ENCODE results near the gene PPP1R15B.

The PPP1R15B gene

DNA sequence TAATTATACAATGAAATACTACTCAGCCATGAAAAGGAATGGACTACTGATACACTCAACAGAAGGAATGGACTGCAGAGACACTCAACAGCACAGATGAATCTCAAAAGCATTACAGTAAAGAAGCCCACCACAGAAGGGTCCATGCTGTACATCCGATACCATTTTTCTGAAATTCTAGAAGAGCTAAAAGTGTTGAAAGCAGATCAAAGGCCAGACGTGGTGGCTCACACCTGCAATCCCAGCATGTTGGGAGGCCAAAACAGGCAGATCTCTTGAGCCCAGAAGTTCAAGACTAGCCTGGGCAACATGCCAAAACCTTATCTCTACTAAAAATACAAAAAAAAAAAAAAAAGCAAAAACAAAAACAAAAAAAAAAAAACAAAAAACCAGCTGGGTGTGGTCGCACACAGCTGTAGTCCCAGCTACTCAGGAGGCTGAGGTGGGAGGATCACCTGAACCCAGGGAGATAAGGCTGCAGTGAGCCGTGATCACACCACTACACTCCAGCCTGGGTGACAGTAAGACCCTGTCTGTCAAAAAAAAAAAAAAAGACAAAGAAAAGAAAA is 15.5 kb downstream of the PPP1R15B start:
- DNase-seq = no peak

DNA sequence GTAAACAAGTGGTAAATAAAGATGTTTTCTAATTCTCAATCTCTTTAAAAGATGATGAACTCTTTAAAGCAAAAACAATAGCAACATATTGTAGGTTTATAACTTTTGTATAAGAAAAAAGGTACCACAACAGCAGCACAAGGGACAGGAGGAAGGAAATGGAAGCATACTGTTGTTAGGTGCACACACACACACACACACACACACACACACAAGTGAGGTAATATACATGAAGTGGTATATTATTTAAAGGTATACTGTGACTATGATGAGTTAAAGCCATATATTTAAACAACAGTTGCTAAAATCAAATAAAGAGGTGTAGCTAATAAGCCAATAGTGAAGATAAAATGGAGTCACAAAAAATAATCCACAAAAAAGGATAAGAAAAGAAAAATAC is 20.0 kb downstream of the PPP1R15B start:
- DNase-seq = no peak

DNA sequence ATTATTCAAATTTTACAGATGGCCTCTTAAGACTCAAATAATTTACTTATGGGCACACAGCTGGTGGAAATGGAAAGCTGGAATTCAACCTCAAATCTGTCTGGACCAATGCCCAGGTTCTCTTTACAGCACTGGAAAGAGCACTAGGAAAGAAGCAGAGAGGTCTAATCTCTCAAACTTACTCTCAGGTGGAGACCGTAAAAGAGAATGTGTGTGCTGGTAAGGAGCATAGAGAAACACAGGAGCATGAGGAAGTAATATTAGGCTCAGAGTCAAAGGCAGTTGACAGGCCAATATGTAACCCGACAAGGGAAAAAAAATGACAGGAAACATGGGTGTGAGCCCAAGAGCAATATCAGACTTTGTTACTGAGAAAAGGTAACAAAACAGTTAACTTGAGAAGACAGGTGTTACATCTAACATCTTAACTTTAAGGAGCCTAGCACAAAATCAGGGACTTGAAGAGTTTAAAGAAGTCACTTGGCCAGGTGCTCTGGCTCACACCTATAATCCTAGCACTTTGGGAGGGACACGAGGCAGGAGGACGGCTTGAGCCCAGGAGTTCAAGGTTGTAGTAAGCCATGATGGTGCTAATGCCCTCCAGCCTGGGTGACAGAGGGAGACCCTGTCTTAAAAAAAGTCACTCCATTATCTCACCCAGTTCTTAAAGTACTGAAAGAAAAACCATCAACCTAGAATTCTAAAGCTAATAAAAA is 20.7 kb downstream of the PPP1R15B start:
- DNase-seq = no peak

DNA sequence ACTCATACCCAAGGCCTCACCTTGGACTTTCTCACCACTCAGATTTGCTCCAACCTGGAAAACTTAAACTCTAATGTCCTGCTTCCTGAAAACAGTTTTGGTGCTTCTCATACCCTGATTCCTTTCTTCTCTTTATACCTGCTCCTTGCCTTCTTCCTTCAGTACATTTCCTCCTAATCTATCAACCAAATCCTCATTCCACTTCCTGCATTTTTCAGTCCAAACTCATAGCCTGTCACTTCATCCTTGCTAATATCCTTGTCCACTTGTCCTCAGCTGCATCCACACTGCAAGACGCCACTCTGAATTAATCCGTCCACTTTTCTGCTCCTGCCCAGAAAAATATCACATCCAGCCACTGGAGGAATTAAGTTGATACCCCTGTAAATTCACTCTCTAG is 25.9 kb downstream of the PPP1R15B start:
- DNase-seq = no peak

DNA sequence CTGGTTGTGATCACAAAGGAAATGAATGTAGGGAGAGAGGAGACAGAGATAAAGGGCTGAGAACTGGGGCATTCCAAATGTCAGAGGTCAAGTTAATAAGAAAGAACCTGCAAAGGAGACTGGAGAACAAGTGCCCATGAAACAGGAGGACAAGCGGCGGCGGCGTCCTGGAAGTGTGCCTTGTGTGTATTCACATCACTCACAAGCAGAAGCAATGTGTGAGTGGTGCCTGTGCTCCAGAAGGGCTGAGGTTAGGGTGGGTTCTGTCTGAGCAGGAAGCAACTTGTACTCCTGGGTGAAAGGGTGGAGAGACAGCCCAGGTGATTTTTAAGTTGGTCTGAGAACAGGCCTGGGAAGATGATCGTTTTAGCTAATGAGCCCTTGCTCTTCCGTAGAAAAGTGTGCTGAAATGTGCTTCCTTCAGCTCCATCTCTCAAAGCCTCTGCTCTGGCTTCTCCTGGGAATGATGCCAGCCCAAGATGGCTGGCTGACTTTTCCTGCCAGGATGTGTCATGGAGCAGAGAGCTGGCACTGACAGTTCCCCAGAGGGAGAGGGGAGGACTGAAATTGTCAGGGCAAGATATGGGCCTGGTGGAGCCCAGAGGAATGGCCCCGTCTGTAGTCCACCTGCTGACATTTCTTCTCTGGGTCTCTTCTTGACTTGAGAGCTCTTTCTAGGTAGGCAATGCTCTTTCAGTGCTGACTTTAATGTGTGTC is 26.8 kb downstream of the PPP1R15B start:
- no peak for DNase-seq

DNA sequence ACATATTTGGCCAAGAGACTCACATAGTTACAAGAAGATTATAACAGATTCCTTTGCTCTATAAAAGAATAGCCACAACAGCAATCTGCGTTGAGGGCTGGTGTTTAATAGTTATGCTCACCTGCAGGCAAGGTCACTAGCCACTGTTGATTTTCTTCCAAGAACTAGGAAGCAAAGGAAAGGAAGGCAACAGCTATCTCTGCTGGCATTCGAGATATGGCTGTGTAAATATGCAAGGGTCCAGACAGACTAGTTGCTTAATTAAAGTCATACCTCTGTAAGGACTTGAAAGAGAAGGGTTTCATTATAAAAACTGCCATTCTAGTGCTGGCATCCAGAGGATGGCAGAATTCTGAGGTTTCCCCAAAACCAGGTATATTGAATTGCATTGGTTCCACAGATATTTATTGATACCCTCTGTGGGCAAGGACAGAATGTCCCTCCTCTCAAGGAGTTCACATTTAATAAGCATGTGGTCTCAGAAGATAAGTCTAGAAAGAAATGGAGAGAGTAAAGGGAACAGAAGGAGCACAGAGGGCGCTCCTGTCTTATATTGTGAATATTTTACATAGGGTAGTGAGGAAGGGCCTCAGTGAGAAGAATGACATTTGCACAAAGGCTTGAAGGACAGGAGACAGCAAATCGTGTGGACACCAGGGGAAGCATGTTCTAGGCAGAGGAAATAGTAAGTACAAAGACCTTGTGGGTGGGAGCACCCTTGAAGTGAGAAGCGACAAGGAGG is 28.3 kb downstream of the PPP1R15B start:
- no peak for DNase-seq

DNA sequence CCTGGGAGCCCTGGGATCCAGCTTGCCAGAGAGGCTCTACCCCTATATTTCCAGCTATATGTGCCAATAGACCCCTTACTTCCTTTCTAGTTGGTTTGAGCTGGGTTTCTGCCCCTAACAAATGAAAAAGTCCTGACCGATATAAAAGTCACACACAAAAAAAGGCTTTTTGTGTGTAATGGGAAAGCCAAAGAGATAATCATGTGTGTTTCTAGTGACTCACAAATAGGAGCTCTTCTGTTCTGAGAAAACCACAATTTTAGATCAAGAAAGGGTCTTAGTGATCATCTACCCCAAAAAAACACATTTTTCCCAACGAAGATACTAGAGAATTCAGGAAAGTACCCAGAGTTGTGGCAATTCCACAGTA is 28.9 kb downstream of the PPP1R15B start:
- DNase-seq = no peak

DNA sequence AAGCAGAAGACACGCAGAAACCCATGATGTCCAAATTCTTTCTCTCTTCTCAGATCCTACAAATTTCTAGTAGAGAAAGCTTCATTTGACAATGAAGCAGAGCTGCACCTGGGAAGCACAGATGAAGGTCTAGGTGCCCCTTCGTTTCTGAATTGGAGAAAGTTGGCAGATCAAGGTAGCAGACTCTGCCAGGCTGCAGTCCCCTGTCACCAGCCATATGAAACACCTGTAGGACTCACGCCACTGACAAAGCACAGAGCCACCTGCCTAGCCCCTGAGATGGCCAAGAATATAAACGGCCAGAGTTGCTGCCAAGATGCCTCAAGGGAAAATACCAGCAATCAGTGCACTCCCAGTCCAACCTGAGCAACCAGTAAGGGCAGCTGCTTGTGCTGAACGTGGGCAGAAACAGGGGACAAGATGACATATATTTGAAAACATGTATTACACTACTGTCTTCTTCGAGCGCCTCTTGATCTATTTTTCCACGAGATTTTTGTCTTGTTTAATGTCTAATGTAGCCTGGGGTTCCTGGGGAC is 31.3 kb downstream of the PPP1R15B start:
- no peak for DNase-seq

DNA sequence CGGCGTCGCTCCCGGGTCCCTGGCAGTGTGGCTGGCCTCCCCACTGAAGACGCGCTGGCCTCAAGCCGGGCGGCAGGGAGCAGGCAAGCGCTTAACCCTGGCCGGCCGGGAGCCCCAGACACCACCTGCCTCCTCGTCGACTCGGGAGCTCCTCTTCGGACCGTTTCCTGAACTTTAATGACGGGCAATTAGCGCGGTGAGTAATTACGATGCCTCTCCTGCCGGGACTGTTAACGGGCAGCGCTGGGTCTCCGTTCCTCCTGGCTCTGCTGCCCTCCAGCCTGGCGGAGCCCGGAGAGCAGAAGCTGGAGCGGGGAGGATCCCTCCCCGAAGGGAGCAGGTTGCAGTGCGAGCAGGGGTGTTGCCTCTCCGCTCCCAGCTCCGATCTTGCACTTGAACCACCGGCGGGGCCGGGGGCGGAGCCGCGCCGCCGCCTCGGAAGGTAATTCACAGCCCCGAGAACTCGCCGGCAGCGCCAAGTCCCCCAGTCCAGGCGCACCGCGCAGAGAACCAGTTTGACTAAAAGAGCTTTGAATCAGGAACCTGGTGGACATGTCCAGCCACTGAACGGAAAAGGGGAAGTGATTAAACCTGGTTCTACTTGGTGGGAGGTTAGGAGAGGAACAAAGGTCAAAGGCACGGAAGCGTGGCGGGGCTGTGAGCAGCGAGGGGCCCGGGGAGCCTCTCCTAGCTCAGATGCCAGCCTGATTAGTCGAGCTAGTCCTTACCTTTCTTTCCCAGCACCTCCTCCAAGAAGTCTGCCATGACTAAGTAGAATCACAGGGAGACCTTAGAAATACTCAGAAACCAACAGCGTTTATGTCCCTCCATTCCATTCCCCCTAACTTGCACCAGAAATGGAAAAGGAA is 33.6 kb downstream of the PPP1R15B start:
- peak; percentile 67 to 70 for DNase-seq

DNA sequence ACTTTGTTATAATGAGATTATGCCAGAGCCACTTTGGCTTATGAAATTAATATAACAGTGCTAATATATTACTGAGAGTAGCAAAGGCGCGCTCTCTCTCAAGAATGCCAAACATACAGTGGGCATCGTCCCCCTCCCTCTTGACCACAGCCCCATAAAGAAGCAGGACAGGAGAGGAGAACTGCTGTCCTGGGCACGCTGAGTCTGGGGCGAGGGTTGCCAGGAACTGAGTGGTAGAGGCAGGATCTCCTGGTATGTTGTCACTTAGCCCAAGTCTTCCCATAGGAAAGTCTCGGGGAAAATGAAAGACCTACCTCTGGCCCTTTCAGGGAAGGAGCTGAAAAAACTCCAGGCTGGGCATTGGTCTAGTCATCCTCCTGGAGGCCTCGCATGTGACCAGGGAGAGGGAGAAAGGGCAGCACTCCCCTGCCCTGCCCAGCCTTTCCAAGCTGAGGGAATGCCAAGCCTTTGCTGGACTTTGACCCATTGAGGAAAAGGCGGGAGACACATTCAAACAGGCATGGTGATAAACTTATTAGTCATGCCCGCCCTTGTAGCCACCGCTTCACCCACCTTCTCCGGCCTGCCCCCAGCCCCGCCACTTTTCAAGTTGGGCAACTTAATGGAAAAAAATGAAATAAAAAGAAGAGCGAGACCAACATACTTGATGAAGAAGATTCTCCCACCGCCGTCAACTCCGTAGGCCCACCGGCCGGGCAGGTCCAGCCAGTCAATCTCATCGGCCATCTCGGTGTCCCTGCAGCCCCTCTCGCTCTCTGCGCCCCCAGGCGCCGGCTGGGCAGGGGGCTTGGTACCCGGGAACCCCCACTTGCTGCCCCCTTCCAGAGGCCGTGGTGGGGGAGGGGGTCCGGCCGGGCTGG is 34.5 kb downstream of the PPP1R15B start:
- no peak for DNase-seq

DNA sequence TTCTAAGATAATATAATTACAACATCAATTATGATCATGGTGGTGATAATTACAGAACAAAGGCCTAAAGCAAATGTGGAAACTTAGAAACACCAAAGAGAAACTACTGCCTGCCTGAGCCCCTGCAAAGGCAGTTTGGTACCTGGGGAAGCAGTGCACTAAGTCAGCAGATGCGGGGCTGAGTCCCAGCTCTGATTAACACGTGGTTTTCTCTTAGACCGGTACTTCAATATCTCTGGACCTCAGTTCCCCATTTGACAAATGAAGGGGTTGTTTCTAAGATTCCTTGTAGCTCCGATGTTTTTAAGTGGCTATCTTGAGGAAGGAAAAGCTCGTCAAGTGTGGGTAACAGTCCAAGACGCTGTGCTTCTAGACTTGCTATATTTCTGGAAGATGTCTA is 35.2 kb downstream of the PPP1R15B start:
- DNase-seq = no peak

DNA sequence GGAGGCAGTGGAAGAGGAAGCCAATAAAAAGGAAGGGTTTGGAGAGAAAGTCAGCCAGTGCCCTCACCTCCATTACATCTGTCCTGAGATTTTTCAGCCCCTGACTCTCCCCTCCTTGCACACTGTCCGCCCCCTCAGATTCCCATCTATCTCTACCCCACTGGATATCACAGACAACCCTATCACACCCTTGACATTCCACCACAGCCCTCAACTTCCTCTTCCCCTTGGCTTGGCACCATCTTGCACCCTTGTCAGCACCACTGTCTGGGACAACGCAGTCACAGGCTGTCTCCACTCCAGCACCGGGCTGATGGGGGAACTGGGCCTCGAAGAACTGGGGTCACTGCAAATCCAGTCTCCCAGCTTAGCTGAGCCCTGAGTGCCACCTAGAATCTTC is 37.7 kb downstream of the PPP1R15B start:
- DNase-seq = no peak

DNA sequence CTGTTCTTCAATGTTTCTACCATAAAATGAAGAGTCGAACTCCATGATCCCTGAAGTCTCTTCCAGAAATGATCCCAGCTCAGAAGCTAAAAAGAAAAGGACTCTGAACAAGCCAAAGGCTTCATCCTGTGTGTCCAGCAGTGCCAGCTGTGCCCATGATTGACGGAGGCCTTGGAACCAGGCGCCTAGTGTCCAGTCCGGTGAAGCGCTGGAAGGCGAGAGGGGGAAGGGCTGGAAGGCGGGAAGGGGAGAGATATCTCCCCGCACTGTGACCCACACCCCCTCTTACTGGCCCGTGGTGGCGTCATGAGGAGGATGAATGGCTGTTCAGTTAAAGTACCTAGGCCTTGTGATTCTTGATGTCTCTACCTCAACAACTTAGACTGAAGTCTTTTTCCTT is 41.4 kb downstream of the PPP1R15B start:
- DNase-seq = no peak

DNA sequence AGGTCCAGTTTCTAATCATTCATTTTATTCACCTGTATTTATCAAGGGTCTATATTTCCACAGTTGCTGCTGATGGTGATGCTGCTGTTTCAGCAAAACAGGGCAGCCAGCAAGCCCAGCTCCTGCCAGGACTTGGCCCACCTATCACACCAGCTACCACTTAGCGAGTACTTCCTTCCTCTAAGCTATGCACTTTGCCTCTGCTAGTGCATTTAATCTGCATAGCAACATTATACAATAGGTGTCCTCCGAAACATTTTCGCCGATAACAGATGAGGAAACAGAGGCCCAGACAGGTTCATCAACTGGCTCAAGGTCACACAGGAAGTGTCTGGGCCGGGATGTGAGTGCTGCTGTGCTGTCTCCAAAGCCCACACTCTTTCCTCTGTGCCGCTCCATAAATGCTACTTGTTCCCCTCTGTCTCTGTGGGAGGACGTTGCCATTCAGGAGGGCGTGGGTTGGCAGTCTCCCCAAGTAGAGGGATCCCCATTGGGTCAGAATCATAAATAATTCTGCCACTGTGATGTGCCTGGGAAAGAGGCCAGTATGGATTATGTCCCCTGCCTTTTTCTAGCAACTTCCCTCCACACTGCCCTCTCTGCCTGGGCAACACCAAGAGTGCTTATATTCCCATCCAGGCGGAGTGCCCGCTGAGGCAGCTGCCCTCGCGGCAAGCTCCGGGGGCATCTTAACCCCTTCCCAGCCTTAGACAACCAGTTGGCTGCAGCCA is 42.5 kb downstream of the PPP1R15B start:
- no peak for DNase-seq

DNA sequence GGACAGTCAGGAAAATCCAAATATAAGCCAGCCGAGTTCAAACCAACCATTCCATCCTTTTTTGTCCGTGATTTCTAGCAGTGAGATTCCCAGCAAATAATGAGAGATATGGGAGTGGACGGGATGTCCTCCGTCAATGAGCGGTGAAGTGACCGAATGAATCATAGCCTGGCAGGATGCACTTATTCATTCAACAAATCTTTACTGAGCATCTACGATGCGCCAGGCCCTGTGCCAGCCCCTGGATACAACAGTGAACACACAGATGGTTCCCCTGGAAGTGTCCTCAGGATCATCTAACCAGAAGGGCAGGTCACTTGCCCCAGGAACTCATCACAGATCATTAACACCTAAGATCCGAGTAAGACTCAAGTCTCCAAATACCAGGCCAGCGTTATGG is 43.7 kb downstream of the PPP1R15B start:
- no peak for DNase-seq

DNA sequence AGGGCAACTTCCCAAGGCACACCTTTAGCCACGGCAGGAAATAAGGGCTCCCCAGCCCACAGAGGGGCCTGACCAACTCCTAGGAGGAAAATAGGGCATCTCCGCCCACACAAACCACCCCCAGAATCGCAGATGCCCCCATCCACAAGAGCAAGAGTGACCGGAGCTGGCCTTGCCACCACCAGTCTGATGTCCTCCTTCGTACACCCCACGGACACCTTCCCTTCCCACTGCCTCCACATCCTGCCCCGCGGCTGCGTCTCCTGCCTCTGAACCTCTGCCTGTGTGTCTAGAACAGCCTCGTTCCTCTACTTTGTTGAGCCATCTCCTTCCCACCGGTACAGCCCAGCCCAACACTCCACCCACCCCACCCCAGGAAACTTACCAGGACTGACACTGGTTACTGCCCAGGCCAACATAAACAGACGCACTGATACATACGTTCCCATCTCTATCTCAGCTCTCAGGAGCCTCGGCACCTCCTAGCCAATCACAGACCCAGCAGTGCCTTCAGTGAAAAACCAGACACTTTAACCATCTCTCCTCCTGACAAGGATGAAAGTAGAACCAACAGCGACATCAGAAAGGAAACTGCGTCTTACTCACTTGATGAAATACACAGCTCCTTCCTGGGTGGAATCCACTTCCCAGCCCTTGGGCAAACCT is 44.3 kb downstream of the PPP1R15B start:
- no peak for DNase-seq

DNA sequence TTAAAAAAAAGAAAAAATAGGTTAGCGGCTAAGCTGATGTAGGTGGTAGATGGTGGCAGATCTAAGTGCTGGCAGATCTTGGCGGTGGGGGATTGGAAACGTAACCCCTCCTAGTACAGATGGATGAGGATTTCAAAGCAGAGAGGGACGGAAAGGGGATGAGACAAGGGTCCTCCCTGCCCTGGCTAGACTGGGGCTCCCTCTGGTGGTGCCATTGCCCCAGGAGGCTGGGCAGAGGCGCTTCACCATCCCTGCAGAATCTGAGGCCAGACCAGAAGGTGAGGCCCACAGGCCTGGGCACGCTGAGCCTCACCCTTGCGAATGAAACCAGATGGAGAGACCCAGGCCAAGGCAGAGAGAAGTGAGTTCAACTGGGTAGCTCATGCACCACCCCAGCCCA is 44.9 kb downstream of the PPP1R15B start:
- DNase-seq = peak; percentile 43 to 53

DNA sequence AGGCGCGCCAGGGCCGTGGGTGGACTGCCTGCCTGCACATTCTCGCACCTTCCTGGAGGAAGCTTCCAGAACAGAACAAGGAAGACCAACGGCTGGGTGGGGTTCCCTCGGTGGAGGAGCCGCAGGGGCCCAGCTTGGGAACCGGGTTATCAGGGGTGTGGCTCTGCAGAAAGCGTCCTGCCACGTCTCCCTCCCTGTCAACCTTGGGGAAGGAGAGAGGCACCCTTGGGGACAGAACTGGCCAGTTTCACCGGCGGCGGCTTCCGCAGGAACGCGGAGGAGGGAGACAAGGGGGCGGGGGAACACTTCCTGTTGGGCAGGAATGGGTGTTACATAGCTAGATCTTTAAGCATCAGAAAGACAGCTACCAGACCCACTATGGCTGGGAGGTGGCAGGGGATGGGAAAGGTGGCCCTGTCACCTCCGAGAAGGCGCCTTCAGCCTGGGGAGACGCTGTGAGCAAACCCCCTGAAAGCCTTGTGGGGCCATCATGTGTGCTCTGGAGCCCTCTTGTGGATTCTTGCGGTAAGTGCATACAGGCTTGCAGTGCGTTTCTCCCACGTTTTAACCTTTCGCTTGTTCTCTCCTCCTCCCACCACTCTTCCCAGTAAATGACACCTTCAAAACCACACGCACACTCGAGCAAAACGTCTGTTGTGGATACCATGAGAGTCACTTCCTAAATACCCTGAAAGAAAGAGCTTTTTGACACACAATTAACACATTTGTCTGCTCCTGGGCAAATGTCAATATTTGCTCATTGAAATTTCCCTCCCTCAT is 48.1 kb downstream of the PPP1R15B start:
- peak; percentile 84 to 87 for DNase-seq

DNA sequence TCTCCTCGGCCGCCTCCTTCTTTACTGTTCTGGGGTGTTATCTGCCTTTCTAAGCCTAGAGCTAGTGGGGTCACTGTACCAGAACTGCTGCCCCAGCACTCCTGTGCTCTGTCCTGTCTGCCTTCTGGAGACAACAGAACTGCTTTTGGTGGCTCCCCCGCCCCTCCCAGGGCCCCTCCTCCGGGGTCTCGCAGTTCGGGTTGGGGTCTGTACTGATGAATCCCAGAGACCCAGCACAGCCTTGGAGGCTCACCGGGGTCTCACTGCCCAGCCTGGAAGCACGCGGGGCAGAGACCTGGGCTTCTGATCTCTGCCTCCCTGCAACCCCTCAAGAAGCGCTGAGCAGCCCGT is 48.7 kb downstream of the PPP1R15B start:
- DNase-seq = no peak

Measured in activated T-cell treated with anti-CD3 and anti-CD28 coated beads, Interleukin-2, amount 50 U/mL, for 48 hours (primary cell).